ENCODE data around the gene ANK2.
"Not testable (repeated sequence)": the region's sequence is repeated elsewhere in the genome, so short reads cannot be mapped to it uniquely, and the experiment has no call there.

The ANK2 gene

GRCh38 chr4:113051361-113051760 is 1.9 kb downstream of the ANK2 start:
- no peak for DNase-seq (ENCODE audit: low read depth in 2 of 3, low spot score in 2 of 3)

GRCh38 chr4:113052379-113052951 is 3.0 kb downstream of the ANK2 start:
- no peak for DNase-seq (ENCODE audit: low read depth in 2 of 3, low spot score in 2 of 3)

GRCh38 chr4:113053883-113054282 is 4.4 kb downstream of the ANK2 start:
- DNase-seq (ENCODE audit: low read depth in 2 of 3, low spot score in 2 of 3) = no peak

- DNase-seq (ENCODE audit: low read depth in 2 of 3, low spot score in 2 of 3) = no peak
Measured at GRCh38 chr4:113056318-113056717, 6.9 kb downstream of the ANK2 start.

- no peak for DNase-seq (ENCODE audit: low read depth in 2 of 3, low spot score in 2 of 3)
Measured at GRCh38 chr4:113057891-113058290, 8.4 kb downstream of the ANK2 start.

- no peak for DNase-seq (ENCODE audit: low read depth in 2 of 3, low spot score in 2 of 3)
Measured at GRCh38 chr4:113059449-113060182, 10.2 kb downstream of the ANK2 start.

- no peak for DNase-seq (ENCODE audit: low read depth in 2 of 3, low spot score in 2 of 3)
Measured at GRCh38 chr4:113060853-113061252, 11.4 kb downstream of the ANK2 start.

- no peak for DNase-seq (ENCODE audit: low read depth in 2 of 3, low spot score in 2 of 3)
Measured at GRCh38 chr4:113064244-113064643, 14.8 kb downstream of the ANK2 start.

GRCh38 chr4:113065629-113066028 is 16.2 kb downstream of the ANK2 start:
- no peak for DNase-seq (ENCODE audit: low read depth in 2 of 3, low spot score in 2 of 3)

GRCh38 chr4:113068771-113069170 is 19.3 kb downstream of the ANK2 start:
- DNase-seq (ENCODE audit: low read depth in 2 of 3, low spot score in 2 of 3) = not testable (repeated sequence)

- DNase-seq (ENCODE audit: low read depth in 2 of 3, low spot score in 2 of 3) = no peak
Measured at GRCh38 chr4:113069212-113069892, 19.9 kb downstream of the ANK2 start.

GRCh38 chr4:113070755-113071154 is 21.3 kb downstream of the ANK2 start:
- no peak for DNase-seq (ENCODE audit: low read depth in 2 of 3, low spot score in 2 of 3)

- no peak for DNase-seq (ENCODE audit: low read depth in 2 of 3, low spot score in 2 of 3)
Measured at GRCh38 chr4:113071274-113071673, 21.8 kb downstream of the ANK2 start.

GRCh38 chr4:113071805-113072204 is 22.4 kb downstream of the ANK2 start:
- DNase-seq (ENCODE audit: low read depth in 2 of 3, low spot score in 2 of 3) = no peak

- DNase-seq (ENCODE audit: low read depth in 2 of 3, low spot score in 2 of 3) = no peak
Measured at GRCh38 chr4:113073451-113074005, 24.1 kb downstream of the ANK2 start.

GRCh38 chr4:113077575-113077974 is 28.1 kb downstream of the ANK2 start:
- DNase-seq (ENCODE audit: low read depth in 2 of 3, low spot score in 2 of 3) = no peak

GRCh38 chr4:113078066-113078465 is 28.6 kb downstream of the ANK2 start:
- DNase-seq (ENCODE audit: low read depth in 2 of 3, low spot score in 2 of 3) = no peak

GRCh38 chr4:113080050-113080449 is 30.6 kb downstream of the ANK2 start:
- DNase-seq (ENCODE audit: low read depth in 2 of 3, low spot score in 2 of 3) = no peak

- DNase-seq (ENCODE audit: low read depth in 2 of 3, low spot score in 2 of 3) = no peak
Measured at GRCh38 chr4:113080624-113081023, 31.2 kb downstream of the ANK2 start.

- no peak for DNase-seq (ENCODE audit: low read depth in 2 of 3, low spot score in 2 of 3)
Measured at GRCh38 chr4:113083346-113083745, 33.9 kb downstream of the ANK2 start.

- DNase-seq (ENCODE audit: low read depth in 2 of 3, low spot score in 2 of 3) = no peak
Measured at GRCh38 chr4:113086172-113086695, 36.8 kb downstream of the ANK2 start.

GRCh38 chr4:113088050-113088449 is 38.6 kb downstream of the ANK2 start:
- no peak for DNase-seq (ENCODE audit: low read depth in 2 of 3, low spot score in 2 of 3)

Measured in activated CD8-positive, alpha-beta memory T cell treated with anti-CD3 and anti-CD28 coated beads for 48 hours (primary cell).